ENCODE measurements around the gene TGFBR3L.
"Not testable (repeated sequence)": the region's sequence is repeated elsewhere in the genome, so short reads cannot be mapped to it uniquely, and the experiment has no call there.

The TGFBR3L gene

GRCh38 chr19:7961082-7961481 lies 46.5 kb downstream of the TGFBR3L start:
- not testable (repeated sequence) for DNase-seq (ENCODE audit: low spot score)

DNA sequence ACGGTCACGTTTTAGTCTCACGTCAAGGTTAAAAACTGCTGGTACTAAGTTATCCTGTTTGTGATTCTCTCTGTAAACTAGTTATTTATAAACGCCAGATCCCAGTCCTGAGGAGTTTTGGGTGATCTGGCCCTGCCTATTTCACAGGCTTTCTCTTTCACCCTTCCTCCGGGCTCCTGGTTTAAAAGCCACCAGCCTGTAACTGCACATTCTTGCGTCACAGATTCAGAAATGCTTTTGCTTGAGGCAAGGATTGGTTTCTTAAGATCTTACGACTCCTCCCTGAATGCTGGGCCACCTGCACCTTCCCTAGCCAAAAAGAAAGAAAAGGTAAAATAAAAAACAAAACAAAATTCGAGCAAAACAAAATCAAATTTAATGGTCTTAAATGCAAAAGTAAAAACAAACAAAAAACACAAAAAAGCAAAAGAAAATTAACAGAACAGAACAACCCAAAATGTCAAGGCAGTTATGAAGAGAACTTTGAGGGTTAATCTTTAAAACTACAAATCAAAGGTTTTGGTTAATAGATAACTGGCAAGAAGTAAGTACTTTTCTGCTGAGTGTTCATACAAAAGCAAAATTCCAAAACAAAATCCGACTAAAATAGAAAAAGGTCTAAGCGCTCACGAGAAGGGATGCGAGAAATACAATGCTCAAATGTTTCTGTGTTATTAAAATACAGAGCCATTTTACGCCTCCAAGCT lies 47.4 kb downstream of the TGFBR3L start:
- no peak for DNase-seq (ENCODE audit: low spot score)

GRCh38 chr19:7962644-7963268 lies 48.1 kb downstream of the TGFBR3L start:
- no peak for DNase-seq (ENCODE audit: low spot score)

DNA sequence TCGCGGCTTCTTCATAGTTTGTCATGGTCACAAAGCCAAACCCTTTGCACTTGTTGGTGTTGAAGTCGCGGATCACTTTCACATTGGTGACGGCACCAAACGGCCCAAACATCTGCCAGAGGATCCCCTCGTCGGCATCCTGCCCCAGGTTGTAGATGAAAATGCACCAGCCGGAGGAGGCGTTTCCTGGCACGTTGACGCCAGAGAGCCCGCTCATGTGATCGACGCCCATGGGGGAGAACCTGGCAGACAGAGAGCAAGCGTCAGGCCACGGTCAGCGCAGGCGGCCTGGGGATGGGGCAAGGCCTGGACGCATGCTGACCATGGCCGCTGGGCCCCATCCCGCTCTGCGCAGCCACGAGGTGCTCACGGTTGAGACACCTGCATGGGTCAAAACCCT lies 48.9 kb downstream of the TGFBR3L start:
- no peak for DNase-seq (ENCODE audit: low spot score)

DNA sequence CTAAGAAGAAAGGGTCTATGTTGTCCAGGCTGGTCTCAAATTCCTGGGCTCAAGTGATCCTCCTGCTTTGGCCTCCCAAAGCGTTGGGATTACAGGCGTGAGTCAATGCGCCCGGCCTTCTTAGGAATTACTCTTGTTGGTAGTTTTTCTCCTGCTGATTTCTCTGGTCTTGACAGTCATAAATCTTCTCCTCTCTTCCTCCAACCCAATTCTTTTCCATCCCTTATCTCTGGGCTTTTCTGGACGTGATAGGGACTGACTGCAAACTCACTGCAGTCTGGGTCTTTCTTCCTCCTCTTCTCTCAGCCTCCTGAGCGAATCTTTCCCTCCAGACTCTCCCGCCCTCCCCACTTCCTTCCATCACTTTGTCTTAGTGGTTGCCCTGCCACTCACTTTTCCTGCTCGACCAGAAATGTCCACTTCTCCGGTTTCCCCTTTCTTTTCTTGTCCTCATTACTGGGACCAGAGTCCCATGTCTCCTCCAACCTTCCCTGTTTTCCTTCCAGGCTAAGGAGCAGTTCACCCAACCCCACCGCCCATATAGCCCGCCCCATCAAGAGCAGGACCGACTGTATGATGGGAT lies 50.7 kb downstream of the TGFBR3L start:
- no peak for DNase-seq (ENCODE audit: low spot score)

DNA sequence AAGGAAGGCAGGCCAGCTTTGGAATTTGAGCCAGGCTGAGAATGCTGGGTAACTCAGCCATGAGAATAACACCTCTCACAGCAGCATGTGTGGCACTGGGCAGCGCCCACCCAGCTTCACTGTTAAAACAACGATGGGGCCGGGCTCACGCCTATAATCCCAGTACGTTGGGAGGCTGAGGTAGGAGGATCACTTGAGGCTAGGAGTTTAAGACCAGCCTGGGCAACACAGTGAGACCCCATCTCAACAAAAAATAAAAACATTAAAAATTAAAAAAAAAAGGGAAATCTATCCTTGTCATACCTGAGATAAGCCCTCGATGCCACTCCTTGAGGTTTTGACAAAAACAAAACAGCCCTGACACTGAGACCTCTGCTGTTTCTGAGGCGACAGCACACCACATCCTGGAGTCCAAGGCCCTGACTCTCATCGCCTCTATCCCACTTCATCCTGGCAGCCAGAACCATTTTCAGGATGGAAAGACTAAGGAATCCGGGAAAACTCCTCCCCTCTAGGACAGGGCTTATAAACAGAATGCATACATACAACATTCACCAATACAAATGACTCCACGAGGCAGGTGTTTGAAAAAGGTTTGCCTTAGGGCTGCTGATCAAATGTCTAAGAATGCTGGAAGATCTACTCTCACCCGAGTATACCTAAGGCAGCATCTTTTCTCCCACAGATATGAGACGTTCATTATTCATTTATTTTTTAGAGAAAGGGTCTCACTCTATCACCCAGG lies 51.5 kb downstream of the TGFBR3L start:
- DNase-seq (ENCODE audit: low spot score) = no peak

- DNase-seq (ENCODE audit: low spot score) = no peak
These were observed 53.6 kb downstream of the TGFBR3L start for GRCh38 chr19:7968008-7968795.

All from CD4-positive, alpha-beta T cell treated with Interleukin-6 at 100 ng/mL for 8 hours (primary cell).